Fibroblast of lung (primary cell): ENCODE data around the gene ZNF609. TPM values are rescaled to one million over a fixed set of nuclear protein-coding genes. Genes with fewer than 3 reads are reported as not detected.
A peak's percentile ranks its signal among the peaks of the same experiment; 100 is the strongest.

ENCODE experiments used
- DNase-seq, 2 donors: peaks; one replicate each; pipeline versions ENCODE4 v3.0.0 to v3.0.0-alpha.2; 2010; ENCODE audit warnings: low read depth in 2 of 2
- H2AFZ ChIP-seq: 2 replicates; pipeline ENCODE4 v1.5.1; 2012; ENCODE audit warnings: low read length, control low read depth, inconsistent platforms
- H3K27ac ChIP-seq: 2 replicates; pipeline ENCODE4 v1.5.1; 2011; ENCODE audit warnings: low read length, control low read depth; ENCODE audit not compliant: insufficient read depth
- H3K27me3 ChIP-seq: 2 replicates; pipeline ENCODE4 v1.5.1; 2011; ENCODE audit warnings: mild to moderate bottlenecking, low read length; ENCODE audit not compliant: control insufficient read depth, insufficient read depth
- H3K36me3 ChIP-seq: 2 replicates; pipeline ENCODE4 v1.5.1; 2011; ENCODE audit warnings: low read length; ENCODE audit not compliant: control insufficient read depth, insufficient read depth
- H3K4me1 ChIP-seq: 2 replicates; pipeline ENCODE4 v1.5.1; 2011; ENCODE audit warnings: low read length; ENCODE audit not compliant: control insufficient read depth, insufficient read depth; ENCODE audit errors: extremely low read depth
- H3K4me2 ChIP-seq: 2 replicates; pipeline ENCODE4 v1.5.1; 2011; ENCODE audit warnings: low read length, control low read depth; ENCODE audit not compliant: insufficient read depth; ENCODE audit errors: extremely low read depth
- H3K4me3 ChIP-seq, 4 experiments: fragments of 200-600 bp in 1 of 4; sonication (generic) in 1 of 4; replicated peaks in 1 of 4; 2 replicates each; pipeline ENCODE4 v1.5.1; 2011 to 2016; ENCODE audit warnings: low read length in 4 of 4, low read depth in 3 of 4, mild to moderate bottlenecking in 3 of 4, control low read depth in 2 of 4, inconsistent platforms in 1 of 4, mixed read lengths in 1 of 4; ENCODE audit not compliant: insufficient read depth in 1 of 4; ENCODE audit errors: control extremely low read depth in 1 of 4
- H3K79me2 ChIP-seq: 2 replicates; pipeline ENCODE4 v1.5.1; 2012; ENCODE audit warnings: mild to moderate bottlenecking, low read length, inconsistent platforms; ENCODE audit not compliant: control insufficient read depth, insufficient read depth
- H3K9ac ChIP-seq: 2 replicates; pipeline ENCODE4 v1.5.1; 2011; ENCODE audit warnings: mild to moderate bottlenecking, low read length, control low read depth; ENCODE audit not compliant: insufficient read depth
- H3K9me3 ChIP-seq: 2 replicates; pipeline ENCODE4 v1.5.1; 2012; ENCODE audit warnings: low read depth, low read length; ENCODE audit not compliant: control insufficient read depth, insufficient read depth
- H4K20me1 ChIP-seq: 2 replicates; pipeline ENCODE4 v1.5.1; 2011; ENCODE audit warnings: low read length; ENCODE audit not compliant: control insufficient read depth, insufficient read depth; ENCODE audit errors: extremely low read depth
- EZH2 ChIP-seq: IDR thresholded peaks from 2 replicates; pipeline ENCODE4 v1.5.1; 2012; ENCODE audit warnings: low read length, control low read depth, mild to moderate bottlenecking; ENCODE audit errors: missing control alignments
- polyA plus RNA-seq, 2 donors: library from polyadenylated mRNA; depleted of rRNA in 1 of 2; stranded (reverse) in 1 of 2; unstranded in 1 of 2; fragments of >200 nt; gene quantifications; 2 replicates each; pipeline ENCODE4 v1.2.1, GENCODE V29; 2011 to 2012; ENCODE audit warnings: missing spikeins in 1 of 2
- total RNA-seq: library from RNA; depleted of rRNA; stranded (reverse); fragments of >200 nt; gene quantifications from 2 replicates; pipeline ENCODE4 v1.2.1, GENCODE V29; 2014
- TF ChIP-seq, protein P1 (sequence below), 2 donors: IDR thresholded peaks in 1 of 2; conservative IDR thresholded peaks in 1 of 2; 1 replicate in 1 of 2; 2 replicates in 1 of 2; pipeline ENCODE4 v1.5.1; 2011 to 2012; ENCODE audit warnings: low read length in 2 of 2, control low read depth in 1 of 2, inconsistent platforms in 1 of 2, low read depth in 1 of 2, mild to moderate bottlenecking in 1 of 2

The ZNF609 gene
- total and polyA plus RNA-seq, 2 donors (not counting 1 experiment from before 2014, with no cell fraction given), result 10.8 to 14.7 TPM

DNA sequence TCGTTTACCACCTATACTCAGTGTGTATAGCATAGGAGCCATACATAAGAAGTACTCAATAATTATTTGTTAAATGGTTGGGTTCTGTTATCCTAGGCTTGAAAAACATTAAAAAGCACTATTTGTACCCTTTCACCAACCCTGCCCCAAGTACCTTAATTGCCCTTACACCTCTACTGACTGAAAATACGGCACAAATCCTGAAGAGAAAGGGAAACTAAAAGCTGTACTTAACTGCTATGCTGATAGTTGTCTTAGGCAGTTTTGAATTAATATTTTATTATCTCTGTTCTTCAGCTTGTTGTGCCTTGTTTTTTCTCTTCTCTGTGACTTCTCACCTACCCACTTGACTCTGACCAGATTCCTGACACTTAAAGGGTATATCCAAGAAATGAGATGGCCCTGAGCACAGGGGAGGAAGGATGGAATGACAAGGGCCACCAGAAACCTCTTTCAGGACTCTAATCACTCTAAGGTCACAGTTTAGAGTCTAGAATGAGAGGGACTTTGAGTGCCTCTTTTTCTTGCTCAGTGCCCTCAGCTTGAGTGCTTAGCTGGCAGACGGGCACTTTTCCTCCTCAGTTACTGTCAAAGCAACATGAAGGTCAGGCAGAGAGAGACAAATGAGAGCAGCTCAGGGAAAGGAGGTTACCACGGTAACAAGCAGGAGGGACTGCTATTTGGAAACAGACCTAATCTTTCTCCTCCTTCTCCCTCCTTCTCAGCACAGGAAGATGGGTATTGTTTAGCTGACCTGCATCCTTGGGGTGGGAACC lies 136.5 kb downstream of the ZNF609 start:
- Histone ChIP-seq H3K27ac (peak overlapping the region; percentile 1), H3K27me3 (no peaks in the 10 kb centered on the region), H3K79me2 (peaks cover 5% of the 10 kb centered on the region), H4K20me1 (no peaks in the 10 kb centered on the region), H3K9me3 (no peaks in the 10 kb centered on the region), H3K36me3 (no peaks in the 10 kb centered on the region), H3K4me2 (peak overlapping the region; percentile 75), H3K4me1 (peaks cover 6% of the 10 kb centered on the region), H3K4me3 (no peak overlapping the region), H3K9ac (no peak overlapping the region), H2AFZ (peak overlapping the region; percentile 13)
- peak; percentile 62 to 65 for DNase-seq
- TF ChIP-seq EZH2, result no peak
- TF ChIP-seq, protein P1, sequence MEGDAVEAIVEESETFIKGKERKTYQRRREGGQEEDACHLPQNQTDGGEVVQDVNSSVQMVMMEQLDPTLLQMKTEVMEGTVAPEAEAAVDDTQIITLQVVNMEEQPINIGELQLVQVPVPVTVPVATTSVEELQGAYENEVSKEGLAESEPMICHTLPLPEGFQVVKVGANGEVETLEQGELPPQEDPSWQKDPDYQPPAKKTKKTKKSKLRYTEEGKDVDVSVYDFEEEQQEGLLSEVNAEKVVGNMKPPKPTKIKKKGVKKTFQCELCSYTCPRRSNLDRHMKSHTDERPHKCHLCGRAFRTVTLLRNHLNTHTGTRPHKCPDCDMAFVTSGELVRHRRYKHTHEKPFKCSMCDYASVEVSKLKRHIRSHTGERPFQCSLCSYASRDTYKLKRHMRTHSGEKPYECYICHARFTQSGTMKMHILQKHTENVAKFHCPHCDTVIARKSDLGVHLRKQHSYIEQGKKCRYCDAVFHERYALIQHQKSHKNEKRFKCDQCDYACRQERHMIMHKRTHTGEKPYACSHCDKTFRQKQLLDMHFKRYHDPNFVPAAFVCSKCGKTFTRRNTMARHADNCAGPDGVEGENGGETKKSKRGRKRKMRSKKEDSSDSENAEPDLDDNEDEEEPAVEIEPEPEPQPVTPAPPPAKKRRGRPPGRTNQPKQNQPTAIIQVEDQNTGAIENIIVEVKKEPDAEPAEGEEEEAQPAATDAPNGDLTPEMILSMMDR (conservative IDR thresholded peaks at IDR 0.05 in 1 of 2, IDR thresholded peaks at IDR 0.05 in 1 of 2; ENCODE audit: low read depth in 1 of 2, low read length in 2 of 2), result no peak

DNA sequence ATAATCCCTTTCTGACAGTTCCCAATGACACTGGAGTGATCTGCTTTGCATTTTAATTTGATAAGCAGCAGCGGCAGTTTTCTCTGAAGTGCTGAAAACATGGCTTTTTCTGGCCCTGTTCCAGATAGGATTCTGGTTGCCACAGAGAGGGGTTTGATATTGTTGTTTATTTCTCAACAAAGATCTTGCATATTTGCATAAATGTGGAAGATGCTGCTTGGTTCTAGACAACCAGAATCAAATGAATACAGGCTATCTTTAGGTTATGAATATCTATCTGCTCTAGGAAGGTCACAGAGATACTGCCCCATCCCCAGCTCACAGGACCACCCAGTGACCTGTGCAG lies 137.1 kb downstream of the ZNF609 start:
- DNase-seq, result no peak
- Histone ChIP-seq H3K9ac (no peak overlapping the region), H4K20me1 (no peaks in the 10 kb centered on the region), H3K79me2 (peaks cover 5% of the 10 kb centered on the region), H3K4me3 (no peak overlapping the region), H2AFZ (peak overlapping the region; percentile 13), H3K27me3 (no peaks in the 10 kb centered on the region), H3K36me3 (no peaks in the 10 kb centered on the region), H3K4me1 (peaks cover 6% of the 10 kb centered on the region), H3K9me3 (no peaks in the 10 kb centered on the region), H3K27ac (no peak overlapping the region), H3K4me2 (peak overlapping the region; percentile 75)
- no peak for TF ChIP-seq EZH2
- TF ChIP-seq, protein P1 (conservative IDR thresholded peaks at IDR 0.05 in 1 of 2, IDR thresholded peaks at IDR 0.05 in 1 of 2; ENCODE audit: low read depth in 1 of 2, low read length in 2 of 2), result no peak

DNA sequence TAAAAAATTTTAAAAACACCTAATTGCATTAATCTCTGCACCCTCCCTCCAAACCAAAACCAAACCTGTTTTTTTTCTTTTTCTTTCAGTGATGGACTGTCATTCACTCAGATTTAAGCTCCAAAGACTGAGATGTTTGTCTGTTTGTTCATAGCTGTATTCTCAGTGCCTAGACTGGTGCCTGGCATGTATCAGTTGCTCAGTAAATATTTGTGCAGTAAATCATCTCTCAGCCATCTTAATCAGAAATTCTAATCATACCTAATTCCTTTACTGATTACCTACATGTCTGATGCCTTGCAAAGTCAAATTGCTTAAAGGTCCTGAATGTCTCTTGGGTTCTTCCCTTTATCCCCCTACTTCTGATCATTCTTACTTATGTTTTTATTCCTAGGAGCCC lies 138.8 kb downstream of the ZNF609 start:
- H3K4me1 ChIP-seq, result peaks cover 6% of the 10 kb centered on the region

More for the DNA sequence above, 138.8 kb downstream of the ZNF609 start:
- Histone ChIP-seq H3K4me3 (no peak overlapping the region), H2AFZ (no peak overlapping the region), H3K36me3 (no peaks in the 10 kb centered on the region), H3K9ac (no peak overlapping the region), H3K9me3 (no peaks in the 10 kb centered on the region), H3K79me2 (peaks cover 6% of the 10 kb centered on the region), H3K4me2 (no peak overlapping the region), H3K27ac (no peak overlapping the region), H3K27me3 (no peaks in the 10 kb centered on the region), H4K20me1 (no peaks in the 10 kb centered on the region)
- peak in 1 of 2 donors; percentile 20 for DNase-seq
- TF ChIP-seq, protein P1 (conservative IDR thresholded peaks at IDR 0.05 in 1 of 2, IDR thresholded peaks at IDR 0.05 in 1 of 2; ENCODE audit: low read depth in 1 of 2, low read length in 2 of 2), result no peak
- no peak for TF ChIP-seq EZH2
